ENCODE measurements around the gene TGM2. TPM values are rescaled to one million over a fixed set of nuclear protein-coding genes. Genes with fewer than 3 reads are reported as not detected.
"Not testable (repeated sequence)": the region's sequence is repeated elsewhere in the genome, so short reads cannot be mapped to it uniquely, and the experiment has no call there.

Gene TGM2
- total RNA-seq, 1 donor from 2014 or later = 135 TPM

GRCh38 chr20:38106461-38106860 is 58.6 kb downstream of the TGM2 start:
- no peak overlapping the region for H3K4me3 ChIP-seq (ENCODE audit: low read depth, low read length)
- H3K36me3 ChIP-seq (ENCODE audit: control insufficient read depth, insufficient read depth, low read length) = no peaks in the 10 kb centered on the region
- TF ChIP-seq CTCF (IDR thresholded peaks at IDR 0.05; ENCODE audit: insufficient read depth, low read length, poor library complexity, severe bottlenecking) = no peak
- H3K27me3 ChIP-seq (ENCODE audit: control insufficient read depth, insufficient read depth, low read length) = no peaks in the 10 kb centered on the region
- no peak for DNase-seq (ENCODE audit: low read depth)

GRCh38 chr20:38104285-38104684 is 60.8 kb downstream of the TGM2 start:
- H3K4me3 ChIP-seq (ENCODE audit: low read depth, low read length) = no peak overlapping the region
- DNase-seq (ENCODE audit: low read depth) = no peak
- TF ChIP-seq CTCF (IDR thresholded peaks at IDR 0.05; ENCODE audit: insufficient read depth, low read length, poor library complexity, severe bottlenecking) = no peak
- H3K27me3 ChIP-seq (ENCODE audit: control insufficient read depth, insufficient read depth, low read length) = no peaks in the 10 kb centered on the region
- H3K36me3 ChIP-seq (ENCODE audit: control insufficient read depth, insufficient read depth, low read length) = no peaks in the 10 kb centered on the region

GRCh38 chr20:38102206-38102605 is 62.9 kb downstream of the TGM2 start:
- not testable (repeated sequence) for H3K4me3 ChIP-seq (ENCODE audit: low read depth, low read length); H3K27me3 ChIP-seq (ENCODE audit: control insufficient read depth, insufficient read depth, low read length); H3K36me3 ChIP-seq (ENCODE audit: control insufficient read depth, insufficient read depth, low read length); DNase-seq (ENCODE audit: low read depth)

- no peak for DNase-seq (ENCODE audit: low read depth)
- no peak for TF ChIP-seq CTCF (IDR thresholded peaks at IDR 0.05; ENCODE audit: insufficient read depth, low read length, poor library complexity, severe bottlenecking)
- Histone ChIP-seq H3K27me3 (ENCODE audit: control insufficient read depth, insufficient read depth, low read length) (no peaks in the 10 kb centered on the region), H3K4me3 (ENCODE audit: low read depth, low read length) (no peak overlapping the region), H3K36me3 (ENCODE audit: control insufficient read depth, insufficient read depth, low read length) (no peaks in the 10 kb centered on the region)
Measured at GRCh38 chr20:38098952-38099351, 66.1 kb downstream of the TGM2 start.

- Histone ChIP-seq H3K4me3 (ENCODE audit: low read depth, low read length) (no peak overlapping the region), H3K36me3 (ENCODE audit: control insufficient read depth, insufficient read depth, low read length) (no peaks in the 10 kb centered on the region), H3K27me3 (ENCODE audit: control insufficient read depth, insufficient read depth, low read length) (no peaks in the 10 kb centered on the region)
- no peak for DNase-seq (ENCODE audit: low read depth)
- no peak for TF ChIP-seq CTCF (IDR thresholded peaks at IDR 0.05; ENCODE audit: insufficient read depth, low read length, poor library complexity, severe bottlenecking)
Measured at GRCh38 chr20:38095017-38095686, 69.9 kb downstream of the TGM2 start.

- TF ChIP-seq CTCF (IDR thresholded peaks at IDR 0.05; ENCODE audit: insufficient read depth, low read length, poor library complexity, severe bottlenecking) = no peak
- no peak for DNase-seq (ENCODE audit: low read depth)
- H3K36me3 ChIP-seq (ENCODE audit: control insufficient read depth, insufficient read depth, low read length) = peaks cover 2% of the 10 kb centered on the region
- H3K4me3 ChIP-seq (ENCODE audit: low read depth, low read length) = no peak overlapping the region
- H3K27me3 ChIP-seq (ENCODE audit: control insufficient read depth, insufficient read depth, low read length) = no peaks in the 10 kb centered on the region
Measured at GRCh38 chr20:38094373-38094891, 70.6 kb downstream of the TGM2 start.

All from kidney epithelial cell (primary cell).